MG63 (cell line): Measurements from ENCODE around the gene SLC35G4. TPM values are rescaled to one million over a fixed set of nuclear protein-coding genes. Genes with fewer than 3 reads are reported as not detected.
"Not testable (repeated sequence)": the region's sequence is repeated elsewhere in the genome, so short reads cannot be mapped to it uniquely, and the experiment has no call there.

Experiments used
- DNase-seq: peaks from one replicate; pipeline ENCODE4 v3.0.0-alpha.2; 2020
- H3K27me3 ChIP-seq: fragments of 250-450 bp; sonication (Bioruptor Pico); 2 replicates; pipeline ENCODE4 v1.5.1; 2020; ENCODE audit warnings: mild to moderate bottlenecking, moderate library complexity
- H3K36me3 ChIP-seq: fragments of 250-450 bp; sonication (Bioruptor Pico); 2 replicates; pipeline ENCODE4 v1.5.1; 2020; ENCODE audit warnings: mild to moderate bottlenecking, moderate library complexity
- H3K4me3 ChIP-seq: fragments of 250-450 bp; sonication (Bioruptor Pico); 2 replicates; pipeline ENCODE4 v1.5.1; 2020; ENCODE audit warnings: mild to moderate bottlenecking, moderate library complexity
- H3K9me3 ChIP-seq: fragments of 250-450 bp; sonication (Bioruptor Pico); 2 replicates; pipeline ENCODE4 v1.5.1; 2020; ENCODE audit warnings: mild to moderate bottlenecking, moderate library complexity
- total RNA-seq: library from RNA; depleted of rRNA; stranded (reverse); fragments of >200 nt; shearing (Covaris generic); gene quantifications from 2 replicates; pipeline ENCODE4 v1.2.3, GENCODE V29; 2014; ENCODE audit warnings: low replicate concordance; rRNA removed

The SLC35G4 gene
- not detected in 2 replicates for total RNA-seq

DNA sequence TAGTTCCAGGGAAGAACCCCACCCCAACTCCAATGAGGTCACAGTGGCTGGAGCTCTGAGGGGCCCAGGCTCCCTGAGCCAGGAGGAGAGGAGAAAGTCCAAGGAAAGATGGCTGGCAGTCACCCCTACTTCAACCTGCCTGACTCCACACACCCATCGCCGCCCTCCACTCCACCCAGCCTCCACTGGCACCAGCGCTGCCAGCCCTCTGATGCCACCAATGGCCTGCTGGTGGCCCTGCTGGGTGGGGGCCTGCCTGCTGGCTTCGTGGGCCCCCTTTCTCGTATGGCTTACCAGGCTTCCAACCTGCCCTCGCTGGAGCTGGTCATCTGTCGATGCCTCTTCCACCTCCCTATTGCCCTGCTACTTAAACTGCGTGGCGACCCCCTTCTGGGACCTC is at the start of gene SLC35G4:
SLC35G4 (plus strand) TSS at position 109 of the 400 bp plus-strand sequence; CDS start at position 109, 0 bp downstream.
- not testable (repeated sequence) for H3K27me3 ChIP-seq, H3K9me3 ChIP-seq, DNase-seq, H3K4me3 ChIP-seq, H3K36me3 ChIP-seq

DNA sequence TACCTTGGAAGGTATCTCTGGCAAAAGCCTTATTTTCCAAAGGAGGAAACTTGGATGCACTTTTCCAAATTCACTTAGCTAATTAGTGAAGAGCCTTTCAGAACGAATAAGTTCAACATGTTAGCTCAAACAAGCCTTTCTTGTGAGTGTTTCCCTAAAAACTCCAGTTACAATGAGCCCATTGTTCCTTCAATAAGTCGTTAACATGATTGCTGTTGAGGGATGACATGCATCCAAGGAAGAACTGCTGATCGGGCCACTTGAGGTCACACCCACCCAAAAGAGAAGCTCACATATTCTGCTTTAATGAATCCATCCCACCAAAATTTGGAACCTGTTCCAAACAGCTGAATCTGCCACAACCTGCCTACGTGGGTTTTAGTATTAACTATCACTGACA is 48.1 kb upstream of the SLC35G4 start:
- no peaks in the 10 kb centered on the region for H3K27me3 ChIP-seq
- no peaks in the 10 kb centered on the region for H3K9me3 ChIP-seq
- DNase-seq, result no peak
- no peak overlapping the region for H3K4me3 ChIP-seq
- no peaks in the 10 kb centered on the region for H3K36me3 ChIP-seq

DNA sequence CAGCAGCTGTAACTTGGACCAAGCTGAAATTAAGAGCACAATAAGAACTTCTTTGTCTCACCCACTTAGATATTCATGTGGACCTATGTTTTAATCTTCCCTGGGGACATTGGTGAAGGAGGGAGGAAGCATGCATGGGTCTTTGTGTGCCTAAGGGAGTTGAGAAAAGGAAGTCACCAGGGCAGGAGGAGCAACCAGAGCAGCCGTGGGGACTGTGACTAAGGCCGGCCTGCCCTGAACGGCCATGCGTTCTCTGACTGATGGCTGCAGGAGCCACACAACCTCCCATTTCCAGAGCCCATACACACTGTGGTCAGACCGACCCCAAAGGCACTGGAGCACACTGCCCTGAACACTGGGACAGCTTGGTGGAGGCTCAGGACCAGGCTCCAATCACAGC is 43.7 kb upstream of the SLC35G4 start:
- H3K36me3 ChIP-seq, result no peaks in the 10 kb centered on the region
- no peaks in the 10 kb centered on the region for H3K27me3 ChIP-seq
- no peaks in the 10 kb centered on the region for H3K9me3 ChIP-seq
- DNase-seq, result no peak
- no peak overlapping the region for H3K4me3 ChIP-seq

DNA sequence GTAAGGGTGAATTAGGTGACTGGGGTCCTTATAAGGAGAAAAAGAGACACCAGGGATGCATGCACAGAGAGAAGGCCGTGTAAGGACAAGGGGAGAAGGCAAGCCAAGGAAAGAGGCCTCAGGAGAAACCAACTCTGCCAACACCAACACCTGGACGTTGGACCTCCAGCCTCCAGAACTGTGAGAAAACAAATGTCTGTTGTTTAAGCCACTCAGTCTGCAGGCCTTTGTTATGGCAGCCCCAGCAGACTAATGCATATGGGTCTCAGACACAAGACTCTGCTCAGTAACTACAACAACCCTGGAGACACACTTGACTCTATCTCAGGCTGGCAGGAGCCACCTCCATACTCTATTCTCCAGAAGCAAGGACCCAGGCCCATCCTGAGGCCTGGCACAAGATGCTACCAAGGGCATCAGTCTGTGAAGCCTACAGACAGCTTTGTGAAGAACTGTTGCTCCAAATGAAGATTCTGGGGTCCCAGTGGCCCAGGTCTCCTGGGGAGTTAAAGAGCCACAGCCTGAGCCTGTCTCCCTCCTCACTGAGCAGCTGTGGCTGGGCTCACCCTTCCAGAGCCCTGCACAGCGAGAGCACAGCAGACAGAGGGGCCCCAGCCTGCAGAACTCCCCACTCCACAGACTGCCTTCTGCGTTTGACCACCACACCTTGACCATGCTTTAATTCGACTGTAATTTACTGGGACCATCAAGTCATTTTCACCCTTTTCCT is 43.0 kb upstream of the SLC35G4 start:
- no peaks in the 10 kb centered on the region for H3K36me3 ChIP-seq
- H3K9me3 ChIP-seq, result no peaks in the 10 kb centered on the region
- no peak for DNase-seq
- no peak overlapping the region for H3K4me3 ChIP-seq
- H3K27me3 ChIP-seq, result no peaks in the 10 kb centered on the region

DNA sequence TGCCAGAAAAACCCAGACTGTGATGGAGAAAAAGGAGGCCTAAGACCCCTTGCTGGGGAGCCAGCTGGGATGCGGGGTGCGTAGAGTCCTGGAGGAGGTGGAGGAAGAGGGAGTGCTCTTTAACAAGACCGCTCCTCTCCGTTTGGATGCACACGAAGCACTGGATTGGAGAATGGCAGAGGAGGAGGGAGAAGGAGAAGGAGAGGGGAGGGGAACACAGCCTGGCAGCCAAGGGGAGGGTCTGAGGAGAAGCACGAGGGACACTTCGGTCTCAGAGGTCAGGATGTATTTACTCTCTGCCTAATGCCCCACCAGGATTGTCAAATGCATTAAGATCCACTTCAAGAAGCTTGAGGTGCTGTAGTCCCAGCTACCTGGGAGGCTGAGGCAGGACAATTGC is 42.0 kb upstream of the SLC35G4 start:
- Histone ChIP-seq H3K27me3 (no peaks in the 10 kb centered on the region), H3K9me3 (no peaks in the 10 kb centered on the region), H3K4me3 (no peak overlapping the region), H3K36me3 (no peaks in the 10 kb centered on the region)
- no peak for DNase-seq

DNA sequence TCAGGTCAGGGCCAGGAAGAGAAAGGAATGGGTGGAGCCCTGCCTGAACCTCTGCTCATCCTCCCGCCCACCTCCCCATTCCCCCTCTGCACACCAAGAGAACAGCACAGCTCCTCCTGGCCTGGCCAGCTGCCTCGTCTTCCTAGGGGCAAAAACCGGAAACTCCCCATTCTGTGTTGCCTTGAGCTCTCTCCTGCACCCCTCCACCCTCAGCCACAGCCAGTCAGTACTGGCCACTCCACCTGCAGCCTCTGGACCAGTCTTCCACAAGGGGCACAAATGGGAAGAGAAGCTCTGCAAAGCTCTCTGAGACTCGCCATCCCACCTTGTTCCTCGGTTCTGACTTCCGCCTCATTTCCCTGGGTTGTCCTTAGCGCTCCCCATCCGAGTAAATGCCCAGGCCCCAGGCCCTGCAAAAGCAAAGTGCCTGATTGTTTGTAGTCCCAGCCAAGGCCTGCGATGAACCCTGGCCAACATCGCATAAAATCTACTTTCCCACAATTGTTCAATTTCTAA is 39.3 kb upstream of the SLC35G4 start:
- Histone ChIP-seq H3K27me3 (peaks cover 3% of the 10 kb centered on the region; the same call in 1 of the 2 replicates), H3K9me3 (no peaks in the 10 kb centered on the region), H3K36me3 (no peaks in the 10 kb centered on the region), H3K4me3 (no peak overlapping the region)
- no peak for DNase-seq

DNA sequence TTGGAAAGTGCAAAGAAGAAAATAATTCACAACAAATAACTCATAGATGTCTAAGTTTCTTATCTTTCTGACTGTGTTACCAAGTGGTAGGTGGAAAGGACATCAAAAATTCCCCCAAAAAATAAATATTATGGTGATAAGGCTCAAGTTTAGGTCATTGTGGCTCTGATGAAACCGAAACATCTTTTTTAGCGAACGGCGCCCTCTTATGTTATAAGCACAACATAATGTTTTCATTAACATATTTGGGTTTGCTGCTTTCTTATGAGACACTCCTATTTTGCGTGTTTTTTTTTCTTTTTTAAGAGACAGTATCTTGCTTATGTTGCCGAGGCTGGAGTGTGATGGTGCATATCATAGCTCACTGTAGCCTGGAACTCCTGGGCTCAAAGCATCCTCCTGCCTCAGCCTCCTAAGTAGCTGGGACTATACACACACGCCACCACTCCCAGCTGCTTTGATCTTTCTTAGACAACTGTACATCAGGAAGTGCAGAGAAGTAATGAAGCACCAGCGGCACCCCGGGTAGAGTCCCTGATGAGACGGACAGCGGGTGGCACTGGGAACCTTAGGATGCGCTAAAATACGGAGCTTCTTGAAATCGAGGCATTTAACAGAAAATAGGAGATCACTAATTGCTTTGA is 38.5 kb upstream of the SLC35G4 start:
- DNase-seq, result no peak
- Histone ChIP-seq H3K36me3 (no peaks in the 10 kb centered on the region), H3K27me3 (peaks cover 3% of the 10 kb centered on the region; the same call in 1 of the 2 replicates), H3K9me3 (no peaks in the 10 kb centered on the region), H3K4me3 (no peak overlapping the region)

DNA sequence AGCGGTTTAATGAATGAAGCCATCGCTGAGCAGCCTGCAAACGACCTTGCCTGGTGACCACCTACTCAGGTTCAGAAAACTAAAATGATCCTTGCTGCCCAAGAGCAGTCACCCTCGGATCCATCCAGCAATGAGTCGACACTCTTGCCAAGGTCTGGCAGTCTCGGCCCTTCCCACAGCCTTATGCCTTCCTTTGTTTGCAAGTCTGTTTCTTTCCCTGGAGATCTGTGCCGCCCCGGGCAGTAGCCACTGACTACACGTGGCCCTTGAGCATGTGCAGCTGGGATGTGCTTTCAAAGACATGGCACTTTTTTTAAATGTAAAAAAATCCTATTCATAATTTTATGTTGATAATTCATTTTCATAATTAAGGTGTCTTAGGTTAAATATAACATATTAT is 37.2 kb upstream of the SLC35G4 start:
- DNase-seq, result no peak
- peaks cover 3% of the 10 kb centered on the region; the same call in 1 of the 2 replicates for H3K27me3 ChIP-seq
- no peaks in the 10 kb centered on the region for H3K9me3 ChIP-seq
- no peak overlapping the region for H3K4me3 ChIP-seq
- H3K36me3 ChIP-seq, result no peaks in the 10 kb centered on the region

DNA sequence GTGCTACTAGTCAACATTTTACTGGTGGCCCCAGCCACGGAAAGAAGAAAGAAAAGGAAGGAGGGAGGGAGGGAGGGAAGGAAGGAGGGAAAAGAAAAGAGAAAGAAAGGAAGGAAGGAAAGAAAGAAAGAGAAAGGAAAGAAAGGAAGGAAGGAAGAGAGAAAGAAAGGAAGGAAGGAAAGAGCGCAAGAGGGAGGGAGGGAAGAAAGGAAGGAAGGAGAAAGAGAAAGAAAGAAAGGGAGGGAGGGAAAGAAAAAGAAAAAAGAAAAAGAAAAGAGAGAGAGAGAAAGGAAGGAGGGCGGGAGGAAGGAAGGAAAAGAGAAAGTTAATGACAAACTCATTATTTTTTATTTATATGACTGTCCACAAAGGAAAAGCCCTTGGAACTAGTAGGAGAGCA is 34.9 kb upstream of the SLC35G4 start:
- H3K36me3 ChIP-seq, result no peaks in the 10 kb centered on the region

DNA sequence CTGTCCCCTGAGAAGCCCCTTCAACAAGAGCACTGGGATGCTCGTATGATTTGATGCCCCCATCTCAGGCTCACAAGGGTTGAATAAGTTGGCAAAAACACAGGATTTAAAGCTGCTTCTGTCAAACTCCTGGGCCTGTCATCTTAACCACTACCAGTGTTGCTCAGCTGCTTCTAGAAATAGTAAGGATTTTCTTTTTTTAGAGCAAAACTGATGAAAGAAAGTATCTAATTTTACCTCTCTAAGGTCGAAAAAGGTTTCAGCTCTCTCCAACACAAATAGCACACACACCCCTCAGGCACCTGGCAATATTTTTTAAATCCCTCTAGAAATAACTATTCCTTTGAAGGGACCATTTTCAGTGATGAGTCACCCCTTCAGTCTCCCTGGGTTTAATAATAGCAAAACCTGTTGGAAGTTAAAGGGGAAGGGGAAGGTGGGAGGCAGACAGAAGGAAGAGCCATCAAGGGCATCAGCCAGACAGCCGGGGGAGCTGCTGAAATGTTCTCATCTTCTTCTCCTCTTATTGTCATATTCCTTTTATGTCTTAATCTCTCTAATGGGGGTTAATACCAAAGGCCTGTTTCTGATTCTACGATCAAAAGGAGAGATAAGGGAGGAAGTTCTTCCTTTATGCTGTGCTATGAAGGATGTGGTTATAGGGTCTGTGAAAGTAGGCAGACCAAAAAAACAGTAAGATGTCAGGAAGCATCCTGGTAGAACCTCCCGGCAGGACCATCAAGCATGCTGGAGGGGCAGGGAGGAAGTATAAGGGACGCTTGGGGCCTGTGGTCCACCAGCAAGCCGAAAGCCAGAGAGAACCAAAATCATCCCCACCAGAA is 31.9 kb upstream of the SLC35G4 start:
- DNase-seq, result no peak
- Histone ChIP-seq H3K36me3 (no peaks in the 10 kb centered on the region), H3K27me3 (peaks cover 3% of the 10 kb centered on the region; the same call in 1 of the 2 replicates), H3K9me3 (no peaks in the 10 kb centered on the region), H3K4me3 (no peak overlapping the region)

More for the DNA sequence above, 34.9 kb upstream of the SLC35G4 start:
- Histone ChIP-seq H3K9me3 (no peaks in the 10 kb centered on the region), H3K4me3 (no peak overlapping the region), H3K27me3 (peaks cover 3% of the 10 kb centered on the region; the same call in 1 of the 2 replicates)
- DNase-seq, result no peak

DNA sequence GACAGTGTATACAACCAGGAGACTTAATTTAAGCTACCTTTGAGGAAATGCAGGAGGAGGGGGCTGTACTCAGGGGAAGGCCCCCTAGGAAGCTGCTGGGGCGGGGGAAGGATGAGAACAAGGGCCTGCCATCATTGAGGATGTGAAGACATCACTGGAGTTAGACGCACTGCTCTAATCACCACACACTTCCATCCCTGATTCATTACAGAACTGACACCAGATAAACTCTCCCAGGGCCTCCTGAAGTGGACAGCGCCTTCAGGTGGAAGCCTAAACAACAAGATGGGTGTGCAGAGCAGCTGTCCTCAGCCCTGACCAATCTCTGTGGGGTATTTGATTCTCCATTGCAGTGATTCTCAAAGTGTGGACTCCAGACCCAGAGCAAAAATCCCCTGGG is 30.6 kb upstream of the SLC35G4 start:
- no peak for DNase-seq
- no peak overlapping the region for H3K4me3 ChIP-seq

DNA sequence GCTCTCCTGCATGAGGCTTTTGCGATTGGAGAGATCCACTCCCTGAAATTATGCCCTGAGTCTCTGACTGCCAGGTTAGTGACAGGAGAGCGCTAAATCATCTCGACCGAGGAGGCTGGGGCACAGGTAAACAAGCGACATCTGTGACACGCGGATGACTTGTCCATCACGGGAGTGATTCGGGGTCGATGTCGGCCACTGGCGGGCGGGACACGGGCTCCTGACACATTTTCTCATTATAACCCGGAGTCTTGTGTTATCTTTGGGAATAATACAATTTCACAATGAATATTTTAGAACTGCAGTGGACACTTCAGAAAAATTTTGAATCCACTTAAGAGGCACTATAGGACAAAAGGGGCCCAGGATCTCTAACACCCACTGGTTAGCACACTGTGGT is 29.5 kb upstream of the SLC35G4 start:
- H3K4me3 ChIP-seq, result no peak overlapping the region
- H3K9me3 ChIP-seq, result no peaks in the 10 kb centered on the region
- H3K27me3 ChIP-seq, result no peaks in the 10 kb centered on the region
- no peak for DNase-seq
- H3K36me3 ChIP-seq, result no peaks in the 10 kb centered on the region

More for the DNA sequence above, 30.6 kb upstream of the SLC35G4 start:
- Histone ChIP-seq H3K9me3 (no peaks in the 10 kb centered on the region), H3K27me3 (no peaks in the 10 kb centered on the region), H3K36me3 (no peaks in the 10 kb centered on the region)

DNA sequence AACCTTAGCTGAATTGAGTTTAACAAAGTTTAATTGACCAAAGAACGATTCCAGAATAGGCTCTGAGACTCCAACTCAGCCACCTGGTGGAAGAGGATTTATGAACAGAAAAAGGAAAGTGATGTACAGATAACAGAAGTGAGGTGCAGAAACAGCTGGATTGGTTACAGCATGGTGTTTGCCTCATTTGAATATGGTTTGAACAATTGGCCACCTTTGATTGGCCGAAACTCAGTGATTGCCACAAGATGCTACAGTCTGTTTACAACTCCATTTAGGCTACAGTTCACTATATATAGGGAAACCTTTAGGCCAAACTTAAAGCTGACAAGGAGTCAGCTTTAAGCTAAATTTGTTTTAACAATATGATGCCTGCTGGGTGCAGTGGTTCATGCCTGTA is 28.1 kb upstream of the SLC35G4 start:
- Histone ChIP-seq H3K4me3 (no peak overlapping the region), H3K36me3 (no peaks in the 10 kb centered on the region)
- no peak for DNase-seq

DNA sequence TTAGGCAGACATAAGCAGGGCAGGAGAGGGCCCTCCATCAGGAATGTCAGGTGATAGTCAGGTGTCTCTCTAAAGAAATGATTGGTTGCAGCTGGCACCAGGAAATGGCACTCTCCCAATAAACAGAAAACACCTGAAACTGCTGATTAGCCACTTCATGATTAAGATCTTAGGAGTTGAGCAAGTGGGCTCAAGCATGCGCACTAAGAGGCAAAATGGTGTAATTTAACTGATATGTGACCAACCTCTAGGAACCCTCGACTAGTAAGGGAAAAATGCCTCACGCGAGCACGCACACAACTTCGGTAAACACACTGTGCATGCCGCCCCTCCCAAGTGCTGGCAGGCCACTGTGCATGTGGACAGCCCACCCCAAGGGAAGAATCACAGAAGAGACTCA is 23.8 kb upstream of the SLC35G4 start:
- DNase-seq, result no peak
- H3K9me3 ChIP-seq, result no peaks in the 10 kb centered on the region

More for the DNA sequence above, 28.1 kb upstream of the SLC35G4 start:
- H3K9me3 ChIP-seq, result no peaks in the 10 kb centered on the region
- H3K27me3 ChIP-seq, result no peaks in the 10 kb centered on the region

DNA sequence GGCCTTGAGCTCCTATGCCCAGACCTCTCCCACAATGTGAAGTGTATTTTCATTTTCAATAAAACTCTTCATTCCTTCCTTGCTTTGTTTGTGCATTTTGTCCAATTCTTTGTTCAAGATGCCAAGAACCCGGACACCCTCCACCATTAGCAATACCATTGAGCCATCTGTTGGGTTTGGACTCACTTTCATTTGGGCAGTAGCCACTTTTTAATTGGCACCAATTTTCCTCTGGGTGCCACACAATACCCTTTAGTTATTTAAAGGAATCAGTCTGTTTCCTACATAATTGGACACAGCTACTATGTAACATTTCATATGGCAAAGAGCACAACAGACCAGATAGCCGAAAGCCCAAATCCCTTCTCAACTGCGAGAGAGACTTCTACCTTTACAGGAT is 22.5 kb upstream of the SLC35G4 start:
- no peak for DNase-seq
- H3K27me3 ChIP-seq, result no peaks in the 10 kb centered on the region
- H3K4me3 ChIP-seq, result no peak overlapping the region
- H3K9me3 ChIP-seq, result no peaks in the 10 kb centered on the region
- no peaks in the 10 kb centered on the region for H3K36me3 ChIP-seq

More for the DNA sequence above, 23.8 kb upstream of the SLC35G4 start:
- no peaks in the 10 kb centered on the region for H3K36me3 ChIP-seq
- H3K27me3 ChIP-seq, result no peaks in the 10 kb centered on the region
- no peak overlapping the region for H3K4me3 ChIP-seq

DNA sequence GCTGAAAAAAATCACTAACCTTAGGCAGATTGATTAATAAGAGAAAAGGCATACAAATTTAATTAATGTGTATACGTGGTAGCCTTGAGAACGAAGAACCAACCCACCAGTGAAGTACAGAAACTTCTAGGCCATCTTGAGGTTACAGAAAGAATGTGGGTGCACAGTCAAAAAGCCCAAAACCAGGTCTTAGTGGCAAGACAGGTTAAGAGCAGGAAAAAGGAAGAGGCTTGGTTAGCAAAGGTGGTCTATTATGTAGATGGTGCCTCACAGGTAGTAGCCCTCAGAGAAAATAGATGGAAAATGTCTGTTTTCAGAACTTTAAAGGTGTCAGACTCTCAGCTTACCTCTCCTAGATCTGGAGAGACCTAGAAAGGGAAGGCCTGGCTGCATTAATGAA is 22.0 kb upstream of the SLC35G4 start:
- H3K36me3 ChIP-seq, result no peaks in the 10 kb centered on the region
- no peak overlapping the region for H3K4me3 ChIP-seq
- H3K9me3 ChIP-seq, result no peaks in the 10 kb centered on the region
- no peaks in the 10 kb centered on the region for H3K27me3 ChIP-seq
- no peak for DNase-seq

DNA sequence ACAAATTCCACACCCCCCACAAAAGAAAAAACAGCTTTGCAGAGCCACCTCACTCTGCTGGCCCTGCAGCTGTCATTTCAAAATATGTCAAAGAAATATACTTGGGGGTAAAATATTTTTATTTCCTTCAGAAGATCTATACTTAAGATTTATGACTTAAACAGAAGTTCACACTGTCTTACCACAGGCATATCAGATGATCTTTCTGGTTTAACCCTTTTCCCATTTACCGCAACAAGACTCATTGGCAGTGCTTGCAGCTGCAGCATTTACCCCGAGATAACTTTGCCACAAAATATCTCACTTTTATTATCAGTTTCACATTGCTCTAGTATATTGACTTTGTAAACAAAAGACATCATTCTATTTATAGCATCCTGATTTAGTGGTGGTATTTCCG is 21.6 kb upstream of the SLC35G4 start:
- Histone ChIP-seq H3K9me3 (no peaks in the 10 kb centered on the region), H3K4me3 (no peak overlapping the region), H3K27me3 (no peaks in the 10 kb centered on the region), H3K36me3 (no peaks in the 10 kb centered on the region)
- DNase-seq, result no peak
